HG03097 (cell line): ENCODE data around the gene RAD9A.
A peak's percentile ranks its signal among the peaks of the same experiment; 100 is the strongest.
"Not testable (repeated sequence)": the region's sequence is repeated elsewhere in the genome, so short reads cannot be mapped to it uniquely, and the experiment has no call there.

Experiments used
- ATAC-seq: cut with Tn5 transposase; IDR thresholded peaks from one replicate; pipeline ENCODE4 v1.9.1; 2021; ENCODE audit not compliant: unreplicated experiment, low FRiP score

The RAD9A gene

DNA sequence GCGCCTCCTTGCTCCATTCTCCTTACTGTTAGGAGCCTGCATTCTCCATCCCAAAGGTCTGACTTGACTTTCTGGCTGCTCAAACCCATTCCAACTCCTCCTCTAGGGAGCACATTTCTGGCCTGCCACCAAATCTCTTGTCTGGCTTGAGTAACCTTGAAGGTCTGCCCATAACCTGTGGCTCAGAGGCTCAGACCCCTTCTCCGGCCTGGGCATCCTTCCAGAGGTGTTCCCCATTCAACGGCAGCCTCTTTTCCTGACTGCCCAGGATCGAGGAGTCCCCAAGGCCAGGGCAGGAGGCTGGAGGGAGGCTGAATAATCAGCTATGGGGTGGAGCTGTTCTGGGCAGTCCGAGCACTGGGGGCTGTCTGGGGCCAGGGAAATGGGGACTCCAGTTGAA is 2.2 kb downstream of the RAD9A start:
- ATAC-seq = no peak

DNA sequence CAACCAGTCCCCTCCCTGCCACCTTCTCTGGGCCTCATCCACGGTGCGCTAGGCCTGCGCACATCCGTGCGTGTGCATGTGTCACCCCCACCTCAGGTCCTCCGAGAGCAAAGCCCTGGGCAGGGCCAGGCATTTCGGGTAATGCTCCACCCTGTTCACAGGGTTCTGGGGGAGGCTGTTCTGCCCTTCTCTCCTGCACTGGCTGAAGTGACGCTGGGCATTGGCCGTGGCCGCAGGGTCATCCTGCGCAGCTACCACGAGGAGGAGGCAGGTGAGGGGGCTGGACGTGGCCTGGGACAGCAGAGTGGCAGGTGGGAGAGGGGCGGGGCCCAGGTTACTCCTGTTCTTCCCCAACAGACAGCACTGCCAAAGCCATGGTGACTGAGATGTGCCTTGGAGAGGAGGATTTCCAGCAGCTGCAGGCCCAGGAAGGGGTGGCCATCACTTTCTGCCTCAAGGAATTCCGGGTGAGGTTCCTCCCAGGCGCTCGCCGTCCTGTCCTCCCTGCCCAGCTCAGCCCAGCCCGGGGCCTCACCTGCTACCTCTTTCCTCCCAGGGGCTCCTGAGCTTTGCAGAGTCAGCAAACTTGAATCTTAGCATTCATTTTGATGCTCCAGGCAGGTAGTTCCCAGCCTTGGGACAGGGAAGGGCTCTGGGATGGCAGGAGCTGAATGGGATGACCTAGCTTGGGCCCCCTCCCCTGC is 3.9 kb downstream of the RAD9A start:
- no peak for ATAC-seq

DNA sequence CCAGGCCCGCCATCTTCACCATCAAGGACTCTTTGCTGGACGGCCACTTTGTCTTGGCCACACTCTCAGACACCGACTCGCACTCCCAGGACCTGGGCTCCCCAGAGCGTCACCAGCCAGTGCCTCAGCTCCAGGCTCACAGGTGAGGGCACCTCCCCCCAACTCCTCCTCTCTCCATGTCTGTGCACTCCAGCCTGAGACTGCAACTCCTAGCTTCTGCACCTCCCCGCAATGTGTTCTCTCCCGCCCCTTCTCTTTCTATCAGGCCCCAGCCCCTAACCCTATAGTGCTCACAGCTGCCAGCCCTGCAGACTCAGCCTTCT is 4.4 kb downstream of the RAD9A start:
- no peak for ATAC-seq

DNA sequence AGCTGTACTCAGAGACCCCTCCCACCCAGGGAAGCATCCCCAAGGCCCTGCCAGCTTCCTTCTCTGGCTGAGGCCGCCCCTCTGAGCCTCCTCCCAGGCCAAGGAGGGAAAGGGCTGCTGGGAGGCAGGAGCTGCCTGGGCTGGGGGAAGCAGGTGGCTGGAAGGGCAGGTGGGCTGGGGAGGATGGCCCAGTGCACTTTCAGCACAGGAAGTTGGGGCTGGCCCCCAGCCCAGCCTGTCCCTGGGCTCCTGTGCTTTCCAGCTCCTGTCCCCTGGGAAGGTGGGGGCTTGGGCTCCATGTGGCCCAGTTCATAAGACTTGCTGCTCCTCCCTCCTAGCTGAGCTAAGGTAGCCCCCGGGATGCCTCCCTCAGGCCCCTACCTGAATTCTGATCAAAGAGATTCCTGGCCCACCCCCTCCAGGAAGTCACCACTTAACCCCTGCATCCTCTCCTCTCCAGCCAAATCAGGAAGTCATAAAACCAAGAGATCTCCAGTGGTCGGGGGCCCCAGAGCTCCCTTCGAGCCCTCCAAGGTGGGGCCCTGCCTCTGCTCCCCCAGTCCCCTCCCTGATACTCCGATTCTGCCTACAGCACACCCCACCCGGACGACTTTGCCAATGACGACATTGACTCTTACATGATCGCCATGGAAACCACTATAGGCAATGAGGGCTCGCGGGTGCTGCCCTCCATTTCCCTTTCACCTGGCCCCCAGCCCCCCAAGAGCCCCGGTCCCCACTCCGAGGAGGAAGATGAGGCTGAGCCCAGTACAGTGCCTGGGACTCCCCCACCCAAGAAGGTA is 5.0 kb downstream of the RAD9A start:
- no peak for ATAC-seq

DNA sequence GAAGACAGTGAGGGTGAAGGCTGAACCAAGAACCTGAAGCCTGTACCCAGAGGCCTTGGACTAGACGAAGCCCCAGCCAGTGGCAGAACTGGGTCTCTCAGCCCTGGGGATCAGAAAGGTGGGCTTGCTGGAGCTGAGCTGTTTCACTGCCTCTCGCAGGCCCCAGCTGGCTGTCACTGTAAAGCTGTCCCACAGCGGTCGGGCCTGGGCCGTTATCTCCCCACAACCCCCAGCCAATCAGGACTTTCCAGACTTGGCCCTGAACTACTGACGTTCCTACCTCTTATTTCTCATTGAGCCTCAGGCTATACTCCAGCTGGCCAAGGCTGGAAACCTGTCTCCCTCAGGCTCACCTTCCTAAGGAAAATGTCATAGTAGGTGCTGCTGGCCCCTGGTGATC is 5.8 kb downstream of the RAD9A start:
- no peak for ATAC-seq

DNA sequence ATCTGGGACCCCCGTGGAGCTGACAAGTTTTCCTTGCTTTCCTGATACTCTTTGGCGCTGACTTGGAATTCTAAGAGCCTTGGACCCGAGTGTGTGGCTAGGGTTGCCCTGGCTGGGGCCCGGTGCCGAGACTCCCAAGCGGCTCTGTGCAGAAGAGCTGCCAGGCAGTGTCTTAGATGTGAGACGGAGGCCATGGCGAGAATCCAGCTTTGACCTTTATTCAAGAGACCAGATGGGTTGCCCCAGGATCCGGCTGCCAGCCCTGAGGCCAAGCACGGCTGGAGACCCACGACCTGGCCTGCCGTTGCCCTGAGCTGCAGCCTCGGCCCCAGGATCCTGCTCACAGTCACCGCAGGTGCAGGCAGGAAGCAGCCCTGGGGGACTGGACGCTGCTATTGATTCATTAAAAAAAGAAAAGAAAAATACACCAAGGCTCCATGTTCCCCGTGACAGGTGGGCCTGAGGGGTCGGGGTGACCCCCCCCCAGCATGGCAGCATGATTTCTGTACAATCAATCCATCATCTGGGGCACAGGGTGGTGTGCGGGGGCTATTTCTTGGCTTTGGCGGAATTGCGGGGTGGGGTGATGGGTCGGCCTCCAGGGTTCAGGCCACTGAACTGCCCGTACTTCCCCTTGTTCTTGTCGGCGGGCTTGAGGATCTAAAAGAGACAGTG is 6.3 kb downstream of the RAD9A start:
- ATAC-seq = no peak

DNA sequence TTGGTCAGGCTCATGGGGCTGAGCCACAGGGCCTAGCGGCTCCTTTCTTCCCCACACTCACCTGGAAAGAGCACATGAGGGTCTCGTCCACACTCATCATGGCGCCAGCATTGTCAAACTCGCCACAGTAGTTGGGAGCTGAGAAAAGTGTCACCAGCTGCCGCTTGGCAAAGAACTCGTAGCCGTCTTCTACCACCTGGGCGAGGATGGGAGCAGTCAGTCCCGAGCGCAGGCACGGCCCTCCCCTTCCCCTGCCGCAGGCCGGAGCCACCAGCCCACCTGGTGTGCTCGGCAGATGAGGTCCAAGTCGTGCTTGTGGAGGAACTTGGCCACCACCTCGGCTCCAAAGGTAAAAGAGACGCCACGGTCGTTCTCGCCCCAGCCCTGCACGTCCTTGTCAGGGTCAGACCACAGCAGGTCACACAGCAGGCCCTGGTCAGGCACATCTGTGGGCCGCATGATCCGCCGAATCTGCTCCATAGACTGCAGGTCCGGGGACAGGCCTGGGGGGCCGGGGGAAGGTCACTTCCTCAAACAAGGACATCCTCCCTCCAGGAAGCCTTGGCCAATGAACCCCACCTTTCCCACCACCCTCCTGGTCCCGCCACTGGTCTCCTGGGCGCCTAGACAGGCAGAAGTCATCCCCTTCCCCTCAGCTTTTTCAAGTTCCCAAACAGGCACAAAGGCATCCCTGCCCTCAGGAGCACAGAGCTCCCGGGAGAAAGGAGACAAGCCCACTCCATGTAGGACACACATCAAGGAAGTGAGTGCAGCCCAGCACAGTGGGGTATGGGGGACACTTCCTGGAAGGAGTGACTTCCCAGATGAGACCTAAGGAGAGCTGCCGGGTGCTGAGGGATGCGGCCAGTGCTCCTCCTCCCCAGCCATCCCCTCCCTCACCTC is 7.1 kb downstream of the RAD9A start:
- no peak for ATAC-seq

DNA sequence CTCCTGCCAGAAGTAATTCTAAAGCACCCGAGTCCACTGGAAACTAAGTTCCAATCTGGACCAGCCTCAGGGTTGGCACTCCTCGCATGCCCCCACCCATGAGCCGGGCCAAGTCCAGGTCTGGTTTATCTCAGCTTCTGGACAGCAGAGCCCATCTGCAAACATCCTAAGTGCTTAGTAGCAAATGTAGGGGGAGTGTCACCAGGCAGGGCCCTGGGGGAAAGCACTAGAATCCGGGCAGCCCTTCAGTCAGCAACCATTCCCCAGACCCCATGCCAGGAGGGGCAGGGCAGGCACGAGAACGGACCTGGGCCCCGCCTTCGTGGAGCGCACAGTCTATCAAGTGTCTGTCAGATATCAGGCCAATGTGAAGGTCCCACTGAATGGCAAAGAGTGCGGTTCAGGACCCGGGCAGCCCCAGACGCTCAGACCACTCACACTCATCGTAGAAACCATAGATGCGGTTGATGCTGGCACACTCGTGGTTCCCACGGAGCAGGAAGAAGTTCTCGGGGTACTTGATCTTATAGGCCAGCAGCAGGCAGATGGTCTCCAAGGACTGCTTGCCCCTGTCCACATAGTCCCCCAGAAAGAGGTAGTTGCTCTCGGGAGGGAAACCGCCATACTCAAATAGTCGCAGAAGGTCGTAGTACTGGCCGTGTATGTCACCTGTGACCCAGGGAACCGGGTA is 8.6 kb downstream of the RAD9A start:
- no peak for ATAC-seq

DNA sequence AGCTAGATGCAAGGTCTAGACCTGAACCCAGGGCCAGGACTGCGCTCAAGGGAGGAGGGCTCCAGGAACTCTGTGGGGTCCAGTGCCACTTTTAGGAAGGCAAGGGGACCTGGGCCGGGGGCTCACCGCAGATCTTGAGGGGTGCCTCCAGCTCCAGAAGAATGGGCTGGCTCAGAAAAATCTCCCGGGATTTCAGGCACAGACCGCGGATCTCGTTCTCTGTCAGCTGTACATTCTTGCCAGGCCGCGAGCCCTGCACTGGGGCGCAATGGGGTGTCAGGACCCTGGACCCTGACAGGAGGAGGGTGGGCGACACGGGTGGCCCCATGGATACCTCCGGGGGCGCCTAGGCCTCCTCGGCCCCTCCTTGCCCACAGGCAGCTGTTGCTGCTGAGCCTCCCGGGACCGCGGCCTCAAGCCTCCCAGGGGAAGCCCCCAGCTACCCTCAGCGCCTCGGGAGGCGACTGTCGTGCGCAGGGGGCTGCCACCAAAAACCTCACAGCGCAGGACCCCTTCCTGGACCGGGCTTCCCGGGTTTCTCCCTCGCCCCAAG is 9.2 kb downstream of the RAD9A start:
- ATAC-seq = no peak

DNA sequence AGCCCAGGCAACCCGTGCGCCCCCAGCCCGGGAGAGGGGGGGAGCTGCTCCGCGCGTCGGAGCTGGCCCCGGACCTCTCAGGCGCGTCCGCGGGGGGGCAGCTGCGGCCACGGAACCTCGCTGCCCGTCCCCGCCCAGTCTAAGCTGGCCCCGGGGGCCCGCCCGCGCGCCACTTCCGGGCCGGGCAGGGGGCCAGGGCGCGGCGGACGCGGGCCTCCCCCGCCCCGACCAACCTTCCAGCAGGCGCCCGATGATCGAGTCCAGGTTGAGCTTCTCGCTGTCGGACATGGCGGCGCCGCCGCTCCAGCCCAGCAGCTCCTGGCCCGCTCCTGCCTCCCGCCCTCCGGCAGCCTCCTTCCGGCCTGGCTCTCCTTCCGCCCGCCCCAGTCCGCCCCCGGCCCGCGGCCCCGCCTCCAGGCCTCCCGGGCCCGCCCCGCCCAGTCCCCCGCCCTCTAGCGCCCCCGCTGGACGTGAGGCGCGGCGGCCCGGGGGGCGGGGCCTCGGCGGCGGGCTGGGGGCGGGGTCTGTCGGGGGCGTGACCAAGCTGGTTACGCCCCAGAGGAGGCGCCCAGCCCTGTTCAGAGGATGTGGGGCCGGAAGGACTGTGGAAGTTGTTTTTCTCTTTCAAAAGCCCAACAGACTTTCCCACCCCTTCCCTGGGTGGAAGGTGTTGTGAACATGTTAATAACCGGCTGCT is 9.9 kb downstream of the RAD9A start, which contains the start of gene PPP1CA:
PPP1CA (minus strand) TSS at position 364 of the 697 bp plus-strand sequence; CDS start at position 288, 76 bp downstream.
- ATAC-seq = peak; percentile 56

DNA sequence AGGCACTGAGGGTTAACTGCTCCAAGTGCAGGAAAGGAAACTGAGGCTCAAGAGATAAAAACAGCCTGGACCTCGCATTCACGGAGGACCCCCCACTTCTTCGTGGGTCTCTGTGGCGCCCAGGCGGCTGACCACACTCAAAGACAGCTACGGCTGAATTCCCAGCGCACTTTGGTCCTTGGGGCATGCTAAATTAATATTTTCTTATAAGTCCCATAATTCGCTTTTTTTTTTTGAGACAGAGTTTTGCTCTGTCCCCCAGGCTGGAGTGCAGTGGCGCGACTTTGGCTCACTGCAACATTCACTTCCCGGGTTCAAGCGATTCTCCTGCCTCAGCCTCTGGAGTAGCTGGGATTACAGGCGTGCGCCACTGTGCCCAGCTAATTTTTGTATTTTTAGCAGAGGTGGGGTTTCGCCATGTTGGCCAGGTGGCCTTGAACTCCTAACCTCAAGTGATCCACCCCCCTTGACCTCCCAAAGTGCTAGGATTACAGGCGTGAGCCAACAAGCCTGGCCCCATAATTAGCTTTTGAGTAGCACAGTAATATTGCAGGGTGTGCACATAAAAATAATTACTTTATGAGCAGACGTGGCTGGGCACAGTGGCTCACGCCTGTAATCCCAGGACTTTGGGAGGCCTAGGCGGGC is 10.5 kb downstream of the RAD9A start:
- not testable (repeated sequence) for ATAC-seq

DNA sequence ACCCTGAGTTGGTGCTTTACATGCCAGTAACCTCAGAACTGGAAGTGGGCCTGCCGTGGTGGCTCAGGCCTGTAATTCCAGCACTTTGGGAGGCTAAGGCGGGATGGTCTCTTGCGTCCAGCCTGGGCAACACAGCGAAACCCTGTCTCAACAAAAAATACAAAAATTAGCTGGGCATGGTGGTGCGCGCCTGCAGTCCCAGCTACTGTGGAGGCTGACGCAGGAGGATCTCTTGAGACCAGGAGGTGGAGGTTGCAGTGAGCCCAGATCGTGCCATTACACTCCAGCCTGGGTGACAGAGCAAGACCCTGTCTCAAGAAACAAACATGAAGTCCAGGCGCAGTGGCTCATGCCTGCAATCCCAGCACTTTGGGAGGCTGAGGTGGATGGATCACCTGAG is 11.3 kb downstream of the RAD9A start:
- ATAC-seq = not testable (repeated sequence)

DNA sequence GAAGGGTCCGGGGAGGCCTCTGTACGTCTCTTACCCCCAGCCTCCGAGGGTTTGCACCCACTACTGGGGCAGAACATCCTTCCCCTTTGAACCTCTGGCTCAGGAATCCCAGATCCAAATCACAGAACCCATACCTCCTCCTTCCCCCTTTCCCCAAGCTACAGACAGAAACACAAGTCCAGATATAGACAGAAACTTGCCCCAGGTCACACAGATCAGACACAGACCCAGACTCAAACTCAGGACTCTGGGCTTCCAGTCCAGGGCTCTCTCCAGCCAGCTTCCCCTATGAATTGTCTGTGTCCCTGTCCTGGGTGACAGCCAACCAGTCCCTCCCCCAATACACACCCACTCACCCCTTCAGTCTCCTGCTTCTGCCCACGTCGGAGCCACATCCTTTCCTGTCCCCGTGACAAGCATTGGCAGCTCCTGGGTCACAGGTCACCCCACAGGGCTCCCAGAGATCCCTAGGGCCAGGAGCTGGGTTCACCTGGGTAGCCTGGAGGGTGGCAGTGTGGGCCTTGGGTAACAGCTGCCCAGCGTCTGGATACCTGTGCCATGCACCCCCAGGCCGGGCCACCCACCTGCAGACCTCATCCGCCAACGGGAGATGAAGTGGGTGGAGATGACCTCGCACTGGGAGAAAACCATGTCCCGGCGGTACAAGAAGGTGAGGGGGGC is 12.9 kb downstream of the RAD9A start:
- ATAC-seq = no peak

DNA sequence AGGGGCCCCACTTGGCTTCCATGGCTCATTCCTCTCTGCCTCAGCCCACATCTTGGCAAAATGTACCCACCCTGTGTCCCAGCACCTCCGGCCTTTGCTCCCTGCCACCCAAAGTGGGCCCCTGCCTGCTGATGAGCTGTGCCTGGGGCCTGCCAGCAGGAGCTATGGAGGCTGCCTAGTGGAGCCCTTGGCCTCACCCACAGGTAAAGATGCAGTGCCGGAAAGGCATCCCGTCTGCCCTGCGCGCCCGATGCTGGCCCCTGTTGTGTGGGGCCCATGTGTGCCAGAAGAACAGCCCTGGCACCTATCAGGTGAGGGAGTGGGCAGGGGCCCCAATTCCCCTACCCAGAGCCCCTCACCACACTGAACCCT is 13.4 kb downstream of the RAD9A start:
- ATAC-seq = no peak

DNA sequence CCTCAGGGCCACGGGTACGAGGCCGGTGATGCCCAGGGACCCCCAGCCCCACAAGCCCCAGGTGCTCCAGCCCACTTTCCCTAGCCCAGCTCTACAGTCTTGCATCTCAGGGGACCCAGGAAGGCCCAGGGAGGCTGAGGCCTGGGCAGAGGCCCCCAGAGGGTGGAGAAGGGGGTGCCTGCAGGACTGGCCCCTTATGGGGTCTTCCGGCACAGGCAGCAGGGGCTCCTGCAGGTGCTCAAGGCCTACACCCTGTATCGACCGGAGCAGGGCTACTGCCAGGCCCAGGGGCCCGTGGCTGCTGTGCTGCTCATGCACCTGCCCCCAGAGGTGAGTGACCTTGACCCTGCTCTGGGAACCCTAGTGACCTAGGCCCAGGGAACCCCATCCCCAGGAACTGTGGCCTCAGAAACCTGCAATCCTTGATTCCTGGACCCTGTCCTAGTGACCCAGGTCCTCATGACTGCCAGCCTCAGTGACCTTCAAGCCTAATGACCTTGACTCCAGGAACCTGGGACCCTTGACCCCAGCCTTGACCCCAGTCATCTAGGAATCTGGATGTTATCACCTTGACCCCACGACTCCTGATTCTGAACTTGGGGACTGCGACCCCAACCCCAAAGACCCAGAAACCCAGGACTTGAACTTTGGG is 14.0 kb downstream of the RAD9A start:
- no peak for ATAC-seq

DNA sequence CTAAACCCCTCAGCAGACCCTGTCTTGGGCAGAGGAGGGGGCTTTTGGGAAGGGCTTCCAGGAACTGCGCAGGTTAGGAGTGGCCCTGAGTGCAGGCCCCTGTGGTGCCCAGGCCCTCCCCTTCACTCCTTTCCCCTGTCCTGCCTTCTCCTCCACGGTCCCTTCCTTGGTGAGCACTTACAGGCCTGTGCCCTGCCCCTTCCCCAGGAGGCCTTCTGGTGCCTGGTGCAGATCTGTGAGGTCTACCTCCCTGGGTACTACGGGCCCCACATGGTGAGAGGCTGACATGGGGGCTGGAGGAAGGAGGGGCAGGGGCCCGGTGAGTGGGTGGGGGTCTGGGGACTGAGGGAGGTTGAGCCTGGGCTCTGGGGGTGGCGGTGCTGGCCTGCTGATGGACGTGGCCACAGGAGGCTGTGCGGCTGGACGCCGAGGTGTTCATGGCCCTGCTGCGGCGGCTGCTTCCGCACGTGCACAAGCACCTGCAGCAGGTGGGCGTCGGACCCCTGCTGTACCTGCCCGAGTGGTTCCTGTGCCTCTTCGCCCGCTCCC is 14.7 kb downstream of the RAD9A start:
- no peak for ATAC-seq

DNA sequence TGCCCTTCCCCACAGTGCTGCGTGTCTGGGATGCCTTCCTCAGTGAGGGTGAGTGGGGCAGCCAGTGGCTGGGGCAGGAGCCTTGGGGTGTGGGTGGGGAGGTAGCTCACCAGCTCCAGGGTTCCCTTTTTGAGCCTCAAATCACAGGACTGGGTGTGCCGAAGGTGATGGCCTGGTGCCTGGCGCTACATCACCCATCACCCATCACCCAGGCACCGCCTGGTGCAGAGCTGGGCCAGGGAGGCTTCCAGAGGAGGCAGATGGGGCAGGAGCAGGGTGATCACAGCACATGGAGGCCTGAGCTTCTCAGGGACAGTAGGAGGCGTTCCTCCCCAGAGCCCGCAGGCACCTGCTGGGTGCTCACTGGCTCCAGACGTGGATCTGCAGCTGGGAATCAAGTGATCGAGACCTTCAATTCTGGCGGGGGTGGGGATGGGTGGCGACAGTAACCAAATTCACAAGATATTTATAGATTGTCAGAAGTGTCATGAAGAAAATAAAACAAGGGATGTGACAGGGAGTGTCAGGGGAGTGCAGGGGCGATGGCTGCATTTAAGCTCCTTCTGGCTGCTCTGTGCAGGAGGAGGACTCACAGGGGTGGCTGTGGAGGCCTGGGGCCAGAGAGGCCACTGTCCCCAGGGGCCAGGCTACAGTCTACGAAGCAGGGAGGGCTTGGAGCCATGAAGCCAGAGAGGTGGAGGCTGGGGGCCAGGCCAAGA is 15.3 kb downstream of the RAD9A start:
- no peak for ATAC-seq
